HCT116 (cell line): ENCODE results near the gene PDE1C.

Experiments used
- ATF3 ChIP-seq: IDR thresholded peaks from 2 replicates; pipeline ENCODE4 v1.6.1; 2012
- CTCF ChIP-seq, 3 experiments: fragments of 200-600 bp in 1 of 3; sonication (generic) in 1 of 3; IDR thresholded peaks in 2 of 3; conservative IDR thresholded peaks in 1 of 3; 2 replicates each; pipeline ENCODE4 v1.5.1; 2012 to 2017; ENCODE audit warnings: low read depth in 2 of 3, low read length in 2 of 3, antibody characterized with exemption in 1 of 3, borderline replicate concordance in 1 of 3, control low read depth in 1 of 3, mild to moderate bottlenecking in 1 of 3, mixed read lengths in 1 of 3, mixed run types in 1 of 3, moderate library complexity in 1 of 3; ENCODE audit not compliant: insufficient read depth in 1 of 3
- EGR1 ChIP-seq: IDR thresholded peaks from 2 replicates; pipeline ENCODE4 v1.6.1; 2012; ENCODE audit warnings: low read depth
- ELF1 ChIP-seq: IDR thresholded peaks from 2 replicates; pipeline ENCODE4 v1.6.1; 2012; ENCODE audit warnings: low read depth, borderline replicate concordance
- EZH2 ChIP-seq: fragments of 200-600 bp; sonication (generic); IDR thresholded peaks from 2 replicates; pipeline ENCODE4 v1.6.1; 2017; ENCODE audit warnings: antibody characterized with exemption, mixed run types
- FOSL1 ChIP-seq: IDR thresholded peaks from 2 replicates; pipeline ENCODE4 v1.6.1; 2012; ENCODE audit warnings: low read depth
- JUND ChIP-seq: IDR thresholded peaks from 2 replicates; pipeline ENCODE4 v1.6.1; 2012
- MAX ChIP-seq: IDR thresholded peaks from 2 replicates; pipeline ENCODE4 v1.6.1; 2012
- POLR2A ChIP-seq: IDR thresholded peaks from 2 replicates; pipeline ENCODE4 v1.7.0; 2011; ENCODE audit warnings: borderline replicate concordance; ENCODE audit not compliant: insufficient read depth, insufficient read length; ENCODE audit errors: extremely low read depth
- POLR2AphosphoS5 ChIP-seq: IDR thresholded peaks from 2 replicates; pipeline ENCODE4 v1.6.1; 2011; ENCODE audit warnings: mild to moderate bottlenecking, low read depth, low read length, moderate library complexity
- RAD21 ChIP-seq: IDR thresholded peaks from 2 replicates; pipeline ENCODE4 v1.6.1; 2012; ENCODE audit warnings: low read depth, mild to moderate bottlenecking
- YY1 ChIP-seq: IDR thresholded peaks from 2 replicates; pipeline ENCODE4 v1.6.1; 2011; ENCODE audit warnings: low read length, low read depth, moderate library complexity, mild to moderate bottlenecking; ENCODE audit not compliant: insufficient replicate concordance; ENCODE audit errors: extremely low read depth

- TF ChIP-seq POLR2AphosphoS5 (no peak), POLR2A (no peak), EGR1 (no peak), CTCF (IDR thresholded peaks at IDR 0.05 in 2 of 3, conservative IDR thresholded peaks at IDR 0.05 in 1 of 3; ENCODE audit: borderline replicate concordance in 1 of 3, insufficient read depth in 1 of 3, low read depth in 2 of 3, low read length in 2 of 3) (no peak), RAD21 (no peak), EZH2 (no peak), FOSL1 (no peak), YY1 (no peak), JUND (no peak), ELF1 (no peak), ATF3 (no peak), MAX (no peak)
Measured at GRCh38 chr7:31982962-31983361, 87.2 kb downstream of the PDE1C start.
